NT2/D1 (cell line): ENCODE results near the gene S100PBP.

Experiments used
- SUZ12 ChIP-seq: IDR thresholded peaks from 2 replicates; pipeline ENCODE4 v1.6.1; 2011; ENCODE audit not compliant: insufficient read length, insufficient read depth; ENCODE audit errors: extremely low read depth
- YY1 ChIP-seq: IDR thresholded peaks from 2 replicates; pipeline ENCODE4 v1.6.1; 2011; ENCODE audit not compliant: insufficient read length, insufficient read depth
- ZNF274 ChIP-seq: IDR thresholded peaks from 2 replicates; pipeline ENCODE4 v1.6.1; 2011; ENCODE audit warnings: mild to moderate bottlenecking, low read depth, low read length

GRCh38 chr1:32811265-32811664, 6.2 kb upstream of the S100PBP start:
- TF ChIP-seq YY1: no peak
- TF ChIP-seq SUZ12: no peak
- no peak for TF ChIP-seq ZNF274
